CD14-positive monocyte (primary cell): Measurements from ENCODE around the gene SPATA22. TPM values are rescaled to one million over a fixed set of nuclear protein-coding genes. Genes with fewer than 3 reads are reported as not detected.

ENCODE experiments used
- DNase-seq, 3 donors: peaks; one replicate each; pipeline ENCODE4 v3.0.0-alpha.2; 2011 to 2022
- H2AFZ ChIP-seq: 2 replicates; pipeline ENCODE4 v1.6.0; 2012; ENCODE audit warnings: mild to moderate bottlenecking, low read depth, low read length, inconsistent platforms; ENCODE audit not compliant: insufficient read depth, poor library complexity, severe bottlenecking
- H3K27ac ChIP-seq, 2 donors: 1 replicate in 1 of 2; 2 replicates in 1 of 2; pipeline ENCODE4 v1.5.1; 2012 to 2013; ENCODE audit warnings: low read length in 2 of 2, control low read depth in 1 of 2, inconsistent platforms in 1 of 2, low read depth in 1 of 2, mild to moderate bottlenecking in 1 of 2
- H3K27me3 ChIP-seq, 2 donors: one replicate each; pipeline versions ENCODE4 v1.6.0 to v1.6.1; 2011 to 2013; ENCODE audit warnings: low read length in 2 of 2; ENCODE audit not compliant: control insufficient read depth in 2 of 2, insufficient read depth in 2 of 2
- H3K36me3 ChIP-seq, 2 donors: replicated peaks in 1 of 2; 1 replicate in 1 of 2; 2 replicates in 1 of 2; pipeline versions ENCODE4 v1.5.1 to v1.6.1; 2012 to 2013; ENCODE audit warnings: low read length in 2 of 2, control low read depth in 1 of 2, inconsistent platforms in 1 of 2, mild to moderate bottlenecking in 1 of 2; ENCODE audit not compliant: insufficient read depth in 2 of 2, control insufficient read depth in 1 of 2
- H3K4me1 ChIP-seq, 2 donors: 1 replicate in 1 of 2; 2 replicates in 1 of 2; pipeline versions ENCODE4 v1.5.1 to v1.6.1; 2012 to 2013; ENCODE audit warnings: low read length in 2 of 2, control low read depth in 1 of 2, inconsistent platforms in 1 of 2, mild to moderate bottlenecking in 1 of 2, moderate library complexity in 1 of 2; ENCODE audit not compliant: insufficient read depth in 2 of 2, control insufficient read depth in 1 of 2
- H3K4me2 ChIP-seq: replicated peaks from 2 replicates; pipeline ENCODE3; 2012; ENCODE audit warnings: low read length, moderate library complexity, mild to moderate bottlenecking; ENCODE audit not compliant: poor library complexity, severe bottlenecking; ENCODE audit errors: extremely low read depth
- H3K4me3 ChIP-seq, 3 experiments: fragments of 200-600 bp in 1 of 3; sonication (generic) in 1 of 3; replicated peaks in 1 of 3; 1 replicate in 2 of 3; 2 replicates in 1 of 3; pipeline ENCODE4 v1.5.1; 2011 to 2013; ENCODE audit warnings: low read length in 3 of 3, mild to moderate bottlenecking in 3 of 3, control low read depth in 2 of 3, low read depth in 2 of 3, inconsistent platforms in 1 of 3, moderate library complexity in 1 of 3
- H3K79me2 ChIP-seq: 2 replicates; pipeline ENCODE4 v1.6.0; 2012; ENCODE audit warnings: mild to moderate bottlenecking, control low read depth, inconsistent platforms, low read length, moderate library complexity; ENCODE audit not compliant: insufficient read depth
- H3K9ac ChIP-seq: 2 replicates; pipeline ENCODE4 v1.6.0; 2017; ENCODE audit warnings: low read length, mild to moderate bottlenecking; ENCODE audit not compliant: insufficient read depth, poor library complexity, severe bottlenecking
- H3K9me3 ChIP-seq, 2 donors: replicated peaks in 1 of 2; 1 replicate in 1 of 2; 2 replicates in 1 of 2; pipeline versions ENCODE4 v1.5.1 to v1.6.1; 2012 to 2013; ENCODE audit warnings: low read length in 2 of 2, control low read depth in 1 of 2; ENCODE audit not compliant: control insufficient read depth in 1 of 2, insufficient read depth in 1 of 2
- H4K20me1 ChIP-seq: 2 replicates; pipeline ENCODE4 v1.6.0; 2012; ENCODE audit warnings: mild to moderate bottlenecking, low read length, control low read depth, moderate library complexity; ENCODE audit not compliant: insufficient read depth
- H3K27ac Mint-ChIP-seq, 7 donors: one replicate each; pipeline ENCODE4 v1.8.0; 2020; ENCODE audit warnings: mild to moderate bottlenecking in 7 of 7, mixed read lengths in 7 of 7, moderate library complexity in 6 of 7, inconsistent platforms in 2 of 7
- H3K27me3 Mint-ChIP-seq, 3 donors: one replicate each; pipeline ENCODE4 v1.8.0; 2021 to 2022; ENCODE audit warnings: low read depth in 3 of 3, mild to moderate bottlenecking in 3 of 3, mixed read lengths in 3 of 3, moderate library complexity in 3 of 3, inconsistent platforms in 1 of 3
- H3K36me3 Mint-ChIP-seq, 2 donors: one replicate each; pipeline ENCODE4 v1.8.0; 2020; ENCODE audit warnings: mixed read lengths in 2 of 2, inconsistent platforms in 1 of 2, mild to moderate bottlenecking in 1 of 2
- H3K4me1 Mint-ChIP-seq: one replicate; pipeline ENCODE4 v1.8.0; 2020; ENCODE audit warnings: mild to moderate bottlenecking, mixed read lengths
- H3K4me3 Mint-ChIP-seq, 2 donors: one replicate each; pipeline ENCODE4 v1.8.0; 2020; ENCODE audit warnings: mild to moderate bottlenecking in 2 of 2, mixed read lengths in 2 of 2, moderate library complexity in 1 of 2
- H3K9me3 Mint-ChIP-seq, 7 donors: one replicate each; pipeline ENCODE4 v1.8.0; 2020 to 2022; ENCODE audit warnings: mixed read lengths in 7 of 7, mild to moderate bottlenecking in 6 of 7, moderate library complexity in 6 of 7, inconsistent platforms in 2 of 7
- CTCF ChIP-seq: fragments of 200-600 bp; IDR thresholded peaks from one replicate; pipeline ENCODE4 v1.8.0; 2022; ENCODE audit warnings: antibody characterized with exemption, mild to moderate bottlenecking
- WGBS: methylation state at CpG from one replicate; pipeline ENCODE4 v1.1.5; 2013; ENCODE audit warnings: missing lambda C conversion rate; ENCODE audit not compliant: insufficient coverage; 5-methylcytosine and 5-hydroxymethylcytosine counted together
- intact Hi-C, 2 donors: fragments of 100-400 bp; cut with micrococcal nuclease; formaldehyde crosslinking; loops; one replicate each; pipeline versions ENCODE4 v1.15.0 to v1.15.1; 2023
- polyA plus RNA-seq, 3 donors: library from polyadenylated mRNA; depleted of rRNA in 1 of 3; unstranded in 2 of 3; stranded (reverse) in 1 of 3; fragments of 300-500 nt in 2 of 3; fragments of >200 nt in 1 of 3; fragmentation: Illumina TruSeq in 2 of 3; gene quantifications; 1 replicate in 2 of 3; 2 replicates in 1 of 3; pipeline ENCODE4 v1.2.3, GENCODE V29; 2012 to 2021

The SPATA22 gene
- polyA plus RNA-seq, 3 donors = 0.13 TPM; not detected in 2

GRCh38 chr17:3507869-3508268 is 36.2 kb upstream of the SPATA22 start:
- Histone ChIP-seq H3K4me3 (no peak overlapping the region), H3K79me2 (no peaks in the 10 kb centered on the region), H3K4me2 (no peak overlapping the region), H3K27ac (no peak overlapping the region), H3K36me3 (no peaks in the 10 kb centered on the region), H3K9me3 (no peaks in the 10 kb centered on the region), H2AFZ (no peak overlapping the region), H4K20me1 (no peaks in the 10 kb centered on the region), H3K4me1 (no peaks in the 10 kb centered on the region), H3K27me3 (no peaks in the 10 kb centered on the region), H3K9ac (no peak overlapping the region)
- Mint-ChIP-seq H3K27me3 (peaks cover 3 to 6% (median 4%) of the 10 kb centered on the region in 3 donors), H3K36me3 (no peaks in the 10 kb centered on the region), H3K9me3 (peaks cover 0 to 7% (median 1%) of the 10 kb centered on the region in 7 donors), H3K4me1 (no peaks in the 10 kb centered on the region), H3K27ac (no peak overlapping the region), H3K4me3 (no peak overlapping the region)
- 100% methylated on average over 1 of the region's 3 CpGs for WGBS
- TF ChIP-seq CTCF = no peak
- intact Hi-C loops = no loop called here
- no peak for DNase-seq

GRCh38 chr17:3507071-3507470 is 35.5 kb upstream of the SPATA22 start:
- H3K4me3 Mint-ChIP-seq = no peak overlapping the region

More at GRCh38 chr17:3507071-3507470, 35.5 kb upstream of the SPATA22 start:
- no peak for TF ChIP-seq CTCF
- Histone ChIP-seq H3K4me2 (no peak overlapping the region), H3K36me3 (no peaks in the 10 kb centered on the region), H3K79me2 (no peaks in the 10 kb centered on the region), H3K9me3 (no peaks in the 10 kb centered on the region), H4K20me1 (no peaks in the 10 kb centered on the region), H3K27me3 (no peaks in the 10 kb centered on the region), H3K4me3 (no peak overlapping the region), H2AFZ (no peak overlapping the region), H3K27ac (no peak overlapping the region), H3K9ac (no peak overlapping the region), H3K4me1 (no peaks in the 10 kb centered on the region)
- no CpG with 5 or more reads among the region's 1 CpG for WGBS
- peaks cover 0 to 7% (median 1%) of the 10 kb centered on the region in 7 donors for H3K9me3 Mint-ChIP-seq
- no peak for DNase-seq
- H3K4me1 Mint-ChIP-seq = no peaks in the 10 kb centered on the region
- H3K27me3 Mint-ChIP-seq = peaks cover 2 to 8% (median 3%) of the 10 kb centered on the region in 3 donors
- intact Hi-C loops = no loop called here
- no peak overlapping the region for H3K27ac Mint-ChIP-seq
- H3K36me3 Mint-ChIP-seq = no peaks in the 10 kb centered on the region
